SK-MEL-5 (cell line): Measurements from ENCODE around the gene ACADS. TPM values are rescaled to one million over a fixed set of nuclear protein-coding genes. Genes with fewer than 3 reads are reported as not detected.

Source experiments
- DNase-seq: peaks from one replicate; pipeline ENCODE4 v3.0.0-alpha.2; 2016; ENCODE audit warnings: low read depth, low spot score
- in situ Hi-C: cut with HindIII; loops from 2 replicates; pipeline ENCODE4 v1.10.0; 2016; ENCODE audit warnings: low sequenced_read_pairs, high pct_unique_total_duplicates, low pct_unique_long_range_greater_than_20kb
- total RNA-seq: library from RNA; depleted of rRNA; stranded (reverse); fragments of >200 nt; shearing (Covaris generic); gene quantifications from 2 replicates; pipeline ENCODE4 v1.2.3, GENCODE V29; 2014; rRNA removed

Gene ACADS
- total RNA-seq, 1 experiment from 2014 or later = 10.5 TPM

DNA sequence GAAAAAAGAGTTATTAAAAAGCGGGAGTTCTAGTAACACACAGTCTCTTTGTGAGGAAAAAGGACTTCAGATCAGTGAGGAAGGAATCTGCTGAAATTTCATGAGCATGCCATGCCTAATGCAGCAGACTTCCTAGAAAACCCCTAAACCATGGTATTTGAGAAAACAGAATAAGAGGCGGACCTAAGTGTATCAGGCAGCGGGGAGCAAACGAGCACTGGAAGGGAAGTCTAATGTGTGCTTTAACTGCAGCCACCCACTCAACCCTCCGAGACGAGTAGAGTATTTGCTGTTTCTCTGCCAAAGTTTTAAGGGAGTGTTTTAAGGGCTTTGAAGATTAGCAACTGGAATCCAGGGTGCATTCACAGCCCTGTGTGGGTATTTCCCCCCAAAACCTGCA, 36.5 kb downstream of the ACADS start:
- in situ Hi-C loops = no loop called here
- no peak for DNase-seq

DNA sequence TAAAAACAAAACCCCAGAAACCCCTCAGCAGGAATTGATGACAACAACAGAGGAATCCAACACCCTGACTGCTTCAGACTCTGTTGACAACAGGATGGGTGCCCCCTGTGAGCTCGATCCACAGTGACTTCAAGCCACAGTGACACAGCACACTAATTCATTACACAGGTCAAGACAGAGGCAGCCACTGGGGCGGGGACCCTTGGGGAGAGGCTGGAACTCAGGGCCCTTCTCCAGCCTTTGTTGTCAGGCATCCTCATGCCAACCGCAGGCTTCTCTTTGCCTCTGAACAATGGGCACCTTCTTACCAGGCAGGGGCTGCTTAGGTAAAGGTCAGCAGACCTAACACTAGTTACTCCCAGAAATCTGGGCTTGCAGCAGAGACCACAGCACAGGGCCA, 37.6 kb downstream of the ACADS start:
- in situ Hi-C loops = no loop called here
- DNase-seq = peak; percentile 25

DNA sequence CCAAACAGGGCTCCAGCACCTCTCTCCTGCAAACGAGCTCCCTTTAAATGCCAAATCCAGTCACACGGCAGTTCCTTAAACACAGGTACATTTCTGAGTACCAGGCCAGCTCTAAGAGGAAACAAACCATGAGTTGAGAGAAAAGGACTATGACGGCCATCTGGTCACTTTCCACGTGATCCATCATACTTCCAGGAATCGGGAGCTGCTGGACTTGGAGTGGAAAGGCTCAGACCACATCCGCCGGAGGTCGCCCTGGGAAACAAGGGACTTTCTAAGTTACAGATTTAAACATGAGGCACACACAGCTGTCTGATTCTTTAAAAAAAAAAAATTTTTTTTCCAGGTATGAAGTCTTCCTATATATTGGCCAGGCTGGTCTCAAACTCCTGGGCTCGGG, 39.2 kb downstream of the ACADS start:
- in situ Hi-C loops = no loop called here
- DNase-seq = no peak

DNA sequence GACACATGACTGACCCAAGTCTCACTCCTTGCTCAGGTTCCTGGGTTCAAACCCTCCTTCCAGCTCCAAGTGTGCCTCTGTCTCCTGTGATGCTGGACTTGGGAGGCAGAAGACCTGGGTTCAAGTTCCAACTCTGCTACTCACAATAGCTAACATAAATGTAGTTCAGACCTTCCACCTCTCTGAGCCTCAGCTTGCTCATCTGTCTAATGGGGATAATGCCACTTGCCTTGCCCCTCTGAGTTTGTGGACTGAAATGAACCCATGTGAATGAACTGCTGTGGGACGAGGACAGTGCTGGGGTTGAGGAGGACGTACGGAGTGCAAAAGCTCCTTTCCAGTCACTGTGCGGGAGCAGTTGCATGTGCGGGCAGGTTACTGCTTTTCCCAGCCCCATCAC, 40.9 kb downstream of the ACADS start:
- in situ Hi-C loops = no loop called here
- DNase-seq = no peak

DNA sequence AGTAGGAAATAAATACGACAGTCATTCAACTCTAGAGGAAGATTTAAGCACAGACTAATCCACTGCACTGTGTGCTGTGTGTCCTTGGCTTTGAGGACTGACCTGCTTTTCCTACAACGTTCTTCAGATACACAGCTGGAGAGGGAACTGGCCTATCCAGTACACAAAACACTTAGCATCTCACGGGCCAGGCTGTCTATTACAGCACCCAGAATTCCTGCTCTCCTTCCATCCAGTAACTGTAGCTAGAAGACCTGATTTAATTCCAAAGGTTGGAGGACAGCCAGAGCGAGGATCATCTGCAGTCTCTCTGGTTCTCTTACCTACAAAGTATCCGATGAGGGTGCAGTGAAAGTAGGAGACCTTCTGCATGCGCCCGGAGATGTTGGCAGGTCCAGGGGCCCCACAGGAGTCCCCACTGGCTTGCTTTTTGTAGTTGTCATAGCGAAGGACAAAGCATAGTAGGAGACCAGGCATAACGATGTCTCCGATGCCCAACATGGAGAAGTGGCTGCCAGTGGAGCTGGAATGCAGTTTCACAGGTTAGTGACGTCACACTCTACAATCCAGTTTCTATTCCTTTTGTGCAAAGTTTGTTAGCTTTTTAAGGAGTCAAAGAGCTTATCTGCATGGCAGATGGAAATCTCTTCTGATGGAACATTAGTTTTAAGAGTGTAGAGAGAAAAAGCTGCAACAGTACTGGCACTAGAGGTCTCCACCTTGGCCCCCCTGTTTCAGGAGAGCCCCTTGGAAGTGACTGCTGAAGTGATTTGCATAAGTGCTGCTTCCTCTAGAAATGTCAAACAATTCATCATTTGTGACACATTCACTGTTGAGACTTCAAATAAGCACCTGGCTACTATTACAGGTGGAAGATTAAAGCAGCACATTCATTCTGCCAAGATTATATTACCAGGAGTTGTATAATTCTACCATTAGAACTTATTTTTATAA, 41.7 kb downstream of the ACADS start:
- in situ Hi-C loops = no loop called here
- DNase-seq = no peak

DNA sequence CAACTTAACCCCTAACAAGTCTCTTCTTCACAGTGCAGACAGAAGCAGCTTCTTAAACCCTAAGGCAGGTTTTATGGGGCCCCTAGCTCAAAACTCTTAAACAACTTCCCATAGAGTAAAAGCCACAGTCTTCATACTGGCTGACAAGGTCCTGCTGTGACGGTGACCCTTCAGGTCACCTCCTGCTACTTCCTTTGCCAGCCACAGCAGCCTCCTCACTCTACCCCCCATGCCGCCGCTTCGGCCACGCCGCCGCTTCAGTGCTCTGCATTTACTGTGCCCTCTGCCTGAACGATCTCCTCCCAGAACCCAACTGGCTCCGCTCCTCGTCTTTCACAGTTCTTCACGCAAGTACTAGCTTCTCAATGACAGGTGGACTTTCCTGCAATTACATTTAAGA, 45.5 kb downstream of the ACADS start:
- no peak for DNase-seq
- in situ Hi-C loops = no loop called here

DNA sequence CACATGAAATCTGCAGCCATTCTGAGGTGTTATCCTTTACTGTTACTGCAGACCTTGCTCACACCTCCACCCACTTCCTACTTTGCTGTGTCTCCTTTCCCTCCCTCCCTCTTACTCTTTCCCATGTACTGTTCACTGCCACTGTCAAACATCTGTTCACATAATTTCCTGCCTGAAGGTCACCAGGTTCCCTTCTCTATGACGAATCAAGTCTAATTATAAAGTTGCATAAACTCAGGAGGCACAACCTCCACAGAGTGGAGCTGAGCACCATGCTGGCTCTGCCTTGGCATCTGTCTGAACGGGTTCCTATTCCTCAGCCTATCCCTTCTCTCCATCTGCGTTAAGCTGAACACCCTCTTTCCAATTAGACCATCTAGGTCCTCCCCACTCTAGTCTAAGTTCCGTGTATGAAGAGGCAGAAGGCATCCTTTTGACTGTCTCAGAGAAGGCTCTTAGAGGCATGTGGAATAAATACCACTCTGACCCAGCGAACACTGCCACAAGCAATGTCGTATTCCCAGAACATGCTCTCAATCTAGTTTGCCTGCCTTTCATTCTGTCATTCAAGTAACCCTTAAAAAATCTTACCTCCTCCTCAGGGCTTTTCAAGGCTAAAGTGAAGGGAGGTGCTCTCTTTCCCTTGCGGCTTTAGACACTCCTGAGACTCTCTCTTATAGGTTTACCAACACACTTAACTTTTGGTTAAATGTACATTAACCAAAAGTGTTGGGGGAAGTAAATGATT, 48.7 kb downstream of the ACADS start:
- in situ Hi-C loops = no loop called here
- DNase-seq = no peak

DNA sequence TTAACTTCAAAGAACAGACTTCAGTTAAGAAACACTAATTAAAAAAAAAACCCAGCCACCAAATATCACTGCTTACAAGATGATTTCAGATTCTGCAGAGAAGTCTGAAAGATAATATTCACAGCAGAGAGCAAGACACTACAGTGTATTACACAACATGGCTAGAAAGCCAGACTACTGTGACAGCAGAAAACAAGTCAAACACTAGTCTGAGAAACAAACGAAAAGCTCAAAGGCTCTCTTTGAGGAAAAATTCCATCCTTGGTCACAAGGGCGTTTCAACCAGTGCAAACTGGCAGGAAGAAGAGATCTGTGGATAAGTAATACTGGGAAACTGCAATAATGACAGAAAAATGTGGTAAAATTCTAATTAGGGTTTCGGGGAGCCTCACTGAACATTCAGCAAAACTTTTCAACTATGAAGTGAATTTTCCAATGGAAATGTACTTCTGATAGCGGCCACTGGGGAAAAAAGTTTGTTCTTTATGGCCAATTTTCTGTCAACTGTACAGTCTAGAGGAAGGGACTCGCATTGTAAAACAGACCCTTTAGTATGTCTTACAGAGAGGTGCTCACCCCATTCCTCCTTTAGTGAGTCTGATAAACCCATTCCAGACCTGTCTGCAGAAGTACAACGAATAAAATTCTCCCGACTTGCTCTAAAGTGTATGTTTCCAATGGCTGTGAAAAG, 50.4 kb downstream of the ACADS start:
- peak; percentile 83 for DNase-seq
- in situ Hi-C loops = no loop called here

DNA sequence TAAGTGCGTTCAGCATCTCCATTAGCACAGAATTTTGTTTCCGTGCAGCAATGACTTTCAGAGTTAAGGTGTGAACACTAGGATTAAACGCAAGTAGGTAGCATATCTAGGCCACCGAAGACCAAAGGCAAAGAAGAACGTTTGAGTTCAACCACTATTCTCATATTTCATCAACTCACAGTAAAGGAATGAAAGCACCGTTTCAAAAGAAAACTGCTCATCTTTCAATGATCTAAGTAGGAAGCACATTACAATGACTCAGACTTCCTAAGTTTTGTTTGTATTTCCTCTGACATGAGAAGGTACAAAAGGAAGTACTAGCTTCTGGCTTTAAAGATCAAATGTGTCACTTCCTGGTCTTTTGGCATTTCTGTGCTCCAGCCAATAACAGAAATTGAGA, 57.6 kb downstream of the ACADS start:
- DNase-seq = peak; percentile 21

DNA sequence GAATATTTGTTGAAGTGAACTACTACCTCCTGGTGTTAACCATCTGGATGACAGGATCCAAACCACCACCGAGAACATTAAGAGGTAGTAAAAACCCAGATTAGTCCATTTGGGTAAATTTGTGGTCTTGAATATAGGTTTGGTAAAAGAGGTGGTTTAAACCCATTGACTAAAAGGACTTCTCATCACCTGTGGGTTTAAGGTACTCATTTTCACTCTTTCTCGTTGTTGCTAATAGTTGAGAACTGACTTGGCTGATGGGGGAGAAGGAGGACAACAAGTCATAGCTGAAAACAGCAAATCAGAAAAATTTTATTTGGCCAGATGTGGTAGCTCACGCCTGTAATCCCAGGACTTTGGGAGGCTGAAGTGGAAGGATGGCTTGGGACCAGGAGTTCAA, 59.2 kb downstream of the ACADS start:
- in situ Hi-C loops = no loop called here
- no peak for DNase-seq

More for the DNA sequence above, 57.6 kb downstream of the ACADS start:
- in situ Hi-C loops = no loop called here

DNA sequence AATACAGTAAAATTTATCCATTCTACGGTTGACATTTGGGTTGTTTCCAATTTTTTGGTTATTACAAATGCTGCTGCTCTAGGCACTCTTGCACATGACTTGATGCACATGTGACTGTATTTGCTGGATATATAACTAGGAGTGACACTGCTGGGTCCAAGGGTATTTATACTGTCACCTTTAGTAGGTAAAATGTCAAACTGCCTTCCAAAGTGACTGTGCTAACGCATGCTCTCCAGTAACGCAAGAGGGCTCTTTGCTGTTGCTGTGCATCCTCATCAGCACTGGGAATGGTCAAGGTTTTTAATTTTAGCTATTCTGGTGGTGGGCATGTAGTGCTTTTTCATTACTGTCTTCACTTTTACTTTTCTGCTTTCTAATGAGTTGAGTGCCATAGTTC, 62.3 kb downstream of the ACADS start:
- in situ Hi-C loops = no loop called here
- DNase-seq = no peak

Other genes with a start within 250 kb of the ACADS start
- 447 and 502 TPM in 2 replicates for gene DYNLL1, start 229.7 kb upstream of the ACADS start, total RNA-seq
- 40.5 and 43.5 TPM in 2 replicates for gene COQ5, start 196.7 kb upstream of the ACADS start, total RNA-seq
- gene RNF10, start 191.5 kb upstream of the ACADS start, total RNA-seq = 42.2 and 51.8 TPM in 2 replicates
- gene POP5, start 144.4 kb upstream of the ACADS start, total RNA-seq = 63.4 and 75.6 TPM in 2 replicates
- 1.2 and 2.8 TPM in 2 replicates for gene CABP1, start 85.2 kb upstream of the ACADS start, total RNA-seq
- gene MLEC, start 38.7 kb upstream of the ACADS start, total RNA-seq = 150 and 156 TPM in 2 replicates
- gene UNC119B, start 15.4 kb upstream of the ACADS start, total RNA-seq = 11.6 and 12.1 TPM in 2 replicates
- gene SPPL3, start 178.5 kb downstream of the ACADS start, total RNA-seq = 7.4 and 7.5 TPM in 2 replicates